A549 (cell line): Measurements from ENCODE around the gene THYN1. TPM values are rescaled to one million over a fixed set of nuclear protein-coding genes. Genes with fewer than 3 reads are reported as not detected.

ENCODE experiments used
- ATAC-seq, 2 experiments: fragments of 200-7000 bp in 1 of 2; fragments of >200 bp in 1 of 2; cut with Nextera tagmentation in 1 of 2; cut with Tn5 transposase in 1 of 2; 3 replicates each; pipeline versions ENCODE4 v1.8.0 to v1.9.1; 2018 to 2020; ENCODE audit warnings: mild to moderate bottlenecking in 1 of 2, moderate library complexity in 1 of 2
- CTCF ChIA-PET: fragments of 300-600 bp; sonication (Branson Sonifier 250); formaldehyde crosslinking; extraction: SDS; loops from one replicate; lab custom pipeline; 2021; ENCODE audit warnings: antibody characterized with exemption, inconsistent platforms; lab: Yijun Ruan, JAX
- POLR2A ChIA-PET: fragments of 350-600 bp; formaldehyde crosslinking; extraction: SDS; loops from one replicate; lab custom pipeline; 2021; ENCODE audit warnings: antibody characterized with exemption, inconsistent platforms; lab: Yijun Ruan, JAX
- DNase-seq, 2 experiments: peaks; one replicate each; pipeline versions ENCODE4 v3.0.0 to v3.0.0-alpha.2; 2011 to 2016; ENCODE audit warnings: low read depth in 1 of 2, low spot score in 1 of 2
- FAIRE-seq: peaks from 2 replicates; lab custom pipeline; 2011; peaks lifted over from hg19 to GRCh38; lab: Jason Lieb, UNC
- H3K27ac ChIP-seq, 2 experiments: fragments of >200 bp; sonication (Bioruptor Twin); formaldehyde crosslinking; 3 replicates each; pipeline ENCODE4 v1.5.1; 2016 to 2017
- H3K4me1 ChIP-seq: fragments of >200 bp; sonication (Bioruptor Twin); formaldehyde crosslinking; 3 replicates; pipeline ENCODE4 v1.6.1; 2016
- H3K4me2 ChIP-seq: fragments of >200 bp; sonication (Bioruptor Twin); formaldehyde crosslinking; 3 replicates; pipeline ENCODE4 v1.6.1; 2016
- H3K4me3 ChIP-seq: fragments of >200 bp; sonication (Bioruptor Twin); formaldehyde crosslinking; 3 replicates; pipeline ENCODE4 v1.5.1; 2016
- H3K9me3 ChIP-seq: fragments of >200 bp; sonication (Bioruptor Twin); formaldehyde crosslinking; 3 replicates; pipeline ENCODE4 v1.6.1; 2016
- ATOH8 ChIP-seq: fragments of 250-450 bp; sonication (Bioruptor Pico); IDR thresholded peaks from 2 replicates; pipeline ENCODE4 v1.5.0; 2020; ENCODE audit warnings: low read depth, mild to moderate bottlenecking, moderate library complexity
- BCL3 ChIP-seq: fragments of >200 bp; sonication (Bioruptor Twin); formaldehyde crosslinking; IDR thresholded peaks from 3 replicates; pipeline ENCODE4 v1.6.1; 2016
- CEBPB ChIP-seq, 2 experiments: fragments of >200 bp in 1 of 2; sonication (Bioruptor Twin) in 1 of 2; formaldehyde crosslinking in 1 of 2; IDR thresholded peaks; 2 replicates each; pipeline ENCODE4 v1.6.1; 2012 to 2016
- CHD2 ChIP-seq: fragments of 150-350 bp; IDR thresholded peaks from 2 replicates; pipeline ENCODE4 v1.6.1; 2014; ENCODE audit warnings: low read length; ENCODE audit not compliant: partially characterized antibody
- CHD4 ChIP-seq: fragments of 200-600 bp; sonication (generic); IDR thresholded peaks from 2 replicates; pipeline ENCODE4 v1.6.1; 2016; ENCODE audit warnings: antibody characterized with exemption, mild to moderate bottlenecking, borderline replicate concordance
- ELK1 ChIP-seq: fragments of 150-350 bp; IDR thresholded peaks from 2 replicates; pipeline ENCODE4 v1.6.1; 2014; ENCODE audit warnings: low read depth, mild to moderate bottlenecking, low read length
- EP300 ChIP-seq, 2 experiments: fragments of >200 bp; sonication (Bioruptor Twin); formaldehyde crosslinking; IDR thresholded peaks; 2 replicates in 1 of 2; 3 replicates in 1 of 2; pipeline ENCODE4 v1.6.1; 2016 to 2017
- ESRRA ChIP-seq: fragments of 150-350 bp; IDR thresholded peaks from 2 replicates; pipeline ENCODE4 v1.6.1; 2014; ENCODE audit warnings: mild to moderate bottlenecking, low read length, borderline replicate concordance
- FOSB ChIP-seq: fragments of 250-450 bp; sonication (Bioruptor Pico); IDR thresholded peaks from 2 replicates; pipeline ENCODE4 v1.5.0; 2020; ENCODE audit warnings: mild to moderate bottlenecking, moderate library complexity
- FOXS1 ChIP-seq: fragments of 250-450 bp; sonication (Bioruptor Pico); IDR thresholded peaks from 2 replicates; pipeline ENCODE4 v1.5.0; 2020; ENCODE audit warnings: mild to moderate bottlenecking, moderate library complexity
- GATA3 ChIP-seq: IDR thresholded peaks from 2 replicates; pipeline ENCODE4 v1.6.1; 2012; ENCODE audit warnings: borderline replicate concordance
- HES2 ChIP-seq: fragments of >200 bp; sonication (Bioruptor Twin); formaldehyde crosslinking; IDR thresholded peaks from 2 replicates; pipeline ENCODE4 v1.6.1; 2016
- HEYL ChIP-seq: fragments of 250-450 bp; sonication (Bioruptor Pico); IDR thresholded peaks from 2 replicates; pipeline ENCODE4 v1.8.0; 2021; ENCODE audit warnings: mild to moderate bottlenecking, moderate library complexity
- HOXA7 ChIP-seq: fragments of 250-450 bp; sonication (Bioruptor Pico); IDR thresholded peaks from 2 replicates; pipeline ENCODE4 v1.5.0; 2020; ENCODE audit warnings: mild to moderate bottlenecking, moderate library complexity
- HOXB13 ChIP-seq: fragments of 250-450 bp; sonication (Bioruptor Pico); IDR thresholded peaks from 2 replicates; pipeline ENCODE4 v1.5.0; 2020; ENCODE audit warnings: low read depth, mild to moderate bottlenecking, moderate library complexity
- JUN ChIP-seq, 2 experiments: fragments of >200 bp; sonication (Bioruptor Twin); formaldehyde crosslinking; IDR thresholded peaks; 2 replicates in 1 of 2; 3 replicates in 1 of 2; pipeline ENCODE4 v1.6.1; 2016 to 2017
- JUNB ChIP-seq: fragments of >200 bp; sonication (Bioruptor Twin); formaldehyde crosslinking; IDR thresholded peaks from 2 replicates; pipeline ENCODE4 v1.6.1; 2016
- KDM5A ChIP-seq: fragments of 200-600 bp; sonication (generic); IDR thresholded peaks from 2 replicates; pipeline ENCODE4 v1.6.1; 2016; ENCODE audit warnings: antibody characterized with exemption, mild to moderate bottlenecking
- MAFK ChIP-seq: fragments of 450-650 bp; IDR thresholded peaks from 2 replicates; pipeline ENCODE4 v1.6.1; 2014; ENCODE audit not compliant: partially characterized antibody
- MAX ChIP-seq: IDR thresholded peaks from 2 replicates; pipeline ENCODE4 v1.6.1; 2012
- NFE2L2 ChIP-seq: fragments of 150-350 bp; conservative IDR thresholded peaks from 2 replicates; pipeline ENCODE4 v1.6.1; 2014; ENCODE audit warnings: low read length
- NR3C1 ChIP-seq: fragments of >200 bp; sonication (Bioruptor Twin); formaldehyde crosslinking; IDR thresholded peaks from 3 replicates; pipeline ENCODE4 v1.6.1; 2017
- POLR2AphosphoS2 ChIP-seq: conservative IDR thresholded peaks from 2 replicates; pipeline ENCODE4 v1.6.1; 2012; ENCODE audit warnings: low read length, improper control_type of control experiment, inconsistent platforms
- RAD21 ChIP-seq, 2 experiments: fragments of >200 bp in 1 of 2; sonication (Bioruptor Twin) in 1 of 2; formaldehyde crosslinking in 1 of 2; IDR thresholded peaks in 1 of 2; conservative IDR thresholded peaks in 1 of 2; 2 replicates in 1 of 2; 3 replicates in 1 of 2; pipeline ENCODE4 v1.6.1; 2012 to 2018; ENCODE audit warnings: inconsistent platforms in 1 of 2
- RARB ChIP-seq: fragments of 250-450 bp; sonication (Bioruptor Pico); IDR thresholded peaks from 2 replicates; pipeline ENCODE4 v1.8.0; 2021; ENCODE audit warnings: mild to moderate bottlenecking, moderate library complexity
- RCOR1 ChIP-seq: fragments of 150-350 bp; IDR thresholded peaks from 2 replicates; pipeline ENCODE4 v1.6.1; 2014; ENCODE audit warnings: antibody characterized with exemption, low read length, low read depth
- RFX5 ChIP-seq: fragments of 450-650 bp; IDR thresholded peaks from 2 replicates; pipeline ENCODE4 v1.7.1; 2014; ENCODE audit warnings: antibody characterized with exemption, mild to moderate bottlenecking, moderate library complexity
- RNF2 ChIP-seq: fragments of 200-600 bp; sonication (generic); IDR thresholded peaks from 2 replicates; pipeline ENCODE4 v1.6.1; 2016; ENCODE audit warnings: low read depth, mild to moderate bottlenecking, antibody characterized with exemption, moderate library complexity, borderline replicate concordance
- SREBF2 ChIP-seq: fragments of 450-650 bp; IDR thresholded peaks from 2 replicates; pipeline ENCODE4 v1.6.1; 2014; ENCODE audit warnings: mild to moderate bottlenecking, moderate library complexity
- TFCP2L1 ChIP-seq: fragments of 250-450 bp; sonication (Bioruptor Pico); IDR thresholded peaks from 2 replicates; pipeline ENCODE4 v1.5.0; 2021; ENCODE audit warnings: mild to moderate bottlenecking
- USF2 ChIP-seq: fragments of 450-650 bp; IDR thresholded peaks from 2 replicates; pipeline ENCODE4 v1.6.1; 2014; ENCODE audit warnings: antibody characterized with exemption
- ZNF302 ChIP-seq: fragments of 250-450 bp; sonication (Bioruptor Pico); IDR thresholded peaks from 2 replicates; pipeline ENCODE4 v1.9.0; 2021; ENCODE audit warnings: inconsistent platforms, mild to moderate bottlenecking, moderate library complexity
- WGBS: methylation state at CpG from one replicate; pipeline ENCODE4 v1.1.6; 2017; ENCODE audit errors: missing lambda C conversion rate; 5-methylcytosine and 5-hydroxymethylcytosine counted together
- polyA plus RNA-seq, 4 experiments: library from polyadenylated mRNA; depleted of rRNA in 3 of 4; stranded (reverse); fragments of >200 nt; fragmentation: RNase III in 1 of 4; extraction: RNeasy Plus Mini Kit Qiagen cat#74134 plus additional on column Dnase treatment in 1 of 4; gene quantifications; 2 replicates in 3 of 4; 3 replicates in 1 of 4; pipeline ENCODE4 v1.2.3, GENCODE V29; 2011 to 2017

Gene THYN1
- polyA plus RNA-seq, 2 of the 4 experiments (the other 2 are of a cell fraction), result 20.8 to 27.9 TPM

GRCh38 chr11:134270250-134270714, 17.1 kb upstream of the THYN1 start:
- ChIA-PET POLR2A (no interaction called here), CTCF (interaction anchor here (0.9 kb wide), 1 partner anchor 9 kb away, joined by 3 read pairs; no protein-coding TSS in a partner anchor)
- Histone ChIP-seq H3K4me1 (0 out of 3 replicates have a peak, but pooled peaks cover under 1% of the 10 kb centered on the region), H3K4me2 (no peak overlapping the region), H3K4me3 (no peak overlapping the region), H3K9me3 (no peaks in the 10 kb centered on the region), H3K27ac (no peak overlapping the region)
- TF ChIP-seq HOXB13 (CRISPR knock-in tag) (no peak), MAX (no peak), FOSB (no peak), MAFK (no peak), CEBPB (IDR thresholded peaks at IDR 0.05) (no peak), NR3C1 (no peak), USF2 (no peak), NFE2L2 (no peak), JUN (IDR thresholded peaks at IDR 0.05) (no peak), KDM5A (no peak), RCOR1 (no peak), RARB (CRISPR knock-in tag) (no peak), ELK1 (no peak), ZNF302 (CRISPR knock-in tag) (no peak), GATA3 (no peak), SREBF2 (no peak), JUNB (no peak), TFCP2L1 (CRISPR knock-in tag) (no peak), CHD2 (no peak)
- FAIRE-seq (no peak), ATAC-seq (peak; percentile 54 to 79; a peak in 3 of 6 replicates), DNase-seq (peak in 1 of 2 experiments; percentile 31)
- 10% methylated on average over 3 of the region's 5 CpGs for WGBS

GRCh38 chr11:134267966-134268365, 14.8 kb upstream of the THYN1 start:
- WGBS, result 79% methylated on average over 11 of the region's 11 CpGs
- FAIRE-seq, result no peak

GRCh38 chr11:134267461-134267860, 14.3 kb upstream of the THYN1 start:
- no peak overlapping the region for H3K27ac ChIP-seq
- DNase-seq (no peak), FAIRE-seq (no peak), ATAC-seq (no peak)
- no peak overlapping the region for H3K4me2 ChIP-seq
- H3K4me3 ChIP-seq, result no peak overlapping the region
- WGBS, result 65% methylated on average over 5 of the region's 5 CpGs
- ChIA-PET CTCF (no interaction called here), POLR2A (no interaction called here)
- no peaks in the 10 kb centered on the region for H3K4me1 ChIP-seq
- H3K9me3 ChIP-seq, result no peaks in the 10 kb centered on the region
- no peak for TF ChIP-seq FOXS1 (CRISPR knock-in tag)
- TF ChIP-seq RAD21 (conservative IDR thresholded peaks at IDR 0.05 in 1 of 2, IDR thresholded peaks at IDR 0.05 in 1 of 2), result no peak
- no peak for TF ChIP-seq CHD4
- no peak for TF ChIP-seq KDM5A
- no peak for TF ChIP-seq HOXB13 (CRISPR knock-in tag)
- TF ChIP-seq USF2, result no peak
- no peak for TF ChIP-seq HOXA7 (CRISPR knock-in tag)
- TF ChIP-seq EP300 (IDR thresholded peaks at IDR 0.05), result no peak
- TF ChIP-seq RFX5, result no peak
- no peak for TF ChIP-seq RCOR1
- no peak for TF ChIP-seq RNF2
- no peak for TF ChIP-seq ESRRA
- no peak for TF ChIP-seq HES2
- no peak for TF ChIP-seq POLR2AphosphoS2
- TF ChIP-seq BCL3, result no peak

More at GRCh38 chr11:134267966-134268365, 14.8 kb upstream of the THYN1 start:
- no peaks in the 10 kb centered on the region for H3K9me3 ChIP-seq
- no peak overlapping the region for H3K4me3 ChIP-seq
- POLR2A ChIA-PET, result no interaction called here
- no peak overlapping the region for H3K27ac ChIP-seq
- no peak overlapping the region for H3K4me2 ChIP-seq
- DNase-seq, result no peak
- no peaks in the 10 kb centered on the region for H3K4me1 ChIP-seq
- no peak for ATAC-seq
- TF ChIP-seq ATOH8 (CRISPR knock-in tag) (no peak), HEYL (no peak)
- CTCF ChIA-PET, result no interaction called here
